ENCODE results near the gene GUCY2C.

DNA sequence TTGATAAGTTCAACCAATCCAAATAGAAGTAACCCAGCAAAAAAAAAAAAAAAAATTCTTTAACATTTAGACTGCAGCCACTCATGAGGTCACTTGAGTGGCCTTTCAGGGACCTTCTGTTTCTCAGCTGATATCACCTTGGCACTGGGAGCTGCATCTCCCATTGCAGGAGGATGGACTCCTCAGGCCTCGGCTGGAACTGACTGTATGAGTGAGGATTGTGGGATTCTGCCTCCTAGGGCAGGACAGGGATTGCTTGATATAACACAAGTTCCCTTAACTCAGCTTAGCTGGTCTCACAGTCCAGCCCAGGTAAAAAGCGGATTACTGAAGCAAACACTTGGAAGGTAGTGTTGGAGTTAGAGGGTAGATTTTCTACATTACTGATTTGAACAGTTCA lies 3.5 kb upstream of the GUCY2C start:
- TF ChIP-seq, protein P1, sequence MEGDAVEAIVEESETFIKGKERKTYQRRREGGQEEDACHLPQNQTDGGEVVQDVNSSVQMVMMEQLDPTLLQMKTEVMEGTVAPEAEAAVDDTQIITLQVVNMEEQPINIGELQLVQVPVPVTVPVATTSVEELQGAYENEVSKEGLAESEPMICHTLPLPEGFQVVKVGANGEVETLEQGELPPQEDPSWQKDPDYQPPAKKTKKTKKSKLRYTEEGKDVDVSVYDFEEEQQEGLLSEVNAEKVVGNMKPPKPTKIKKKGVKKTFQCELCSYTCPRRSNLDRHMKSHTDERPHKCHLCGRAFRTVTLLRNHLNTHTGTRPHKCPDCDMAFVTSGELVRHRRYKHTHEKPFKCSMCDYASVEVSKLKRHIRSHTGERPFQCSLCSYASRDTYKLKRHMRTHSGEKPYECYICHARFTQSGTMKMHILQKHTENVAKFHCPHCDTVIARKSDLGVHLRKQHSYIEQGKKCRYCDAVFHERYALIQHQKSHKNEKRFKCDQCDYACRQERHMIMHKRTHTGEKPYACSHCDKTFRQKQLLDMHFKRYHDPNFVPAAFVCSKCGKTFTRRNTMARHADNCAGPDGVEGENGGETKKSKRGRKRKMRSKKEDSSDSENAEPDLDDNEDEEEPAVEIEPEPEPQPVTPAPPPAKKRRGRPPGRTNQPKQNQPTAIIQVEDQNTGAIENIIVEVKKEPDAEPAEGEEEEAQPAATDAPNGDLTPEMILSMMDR (IDR thresholded peaks at IDR 0.05), result no peak
- TF ChIP-seq POLR2A (IDR thresholded peaks at IDR 0.05) (no peak), EP300 (IDR thresholded peaks at IDR 0.05) (no peak)

All from suprapubic skin (tissue), 3 donors.